DMS153 treated with DMSO at 0.1 percent for 48 hours (cell line): ENCODE data around the gene MTX3.

Experiments
- DNase-seq: peaks from one replicate; lab custom pipeline; 2025; ENCODE audit not compliant: unreplicated experiment; lab: John Stamatoyannopoulos, UW

MTX3 gene

DNA sequence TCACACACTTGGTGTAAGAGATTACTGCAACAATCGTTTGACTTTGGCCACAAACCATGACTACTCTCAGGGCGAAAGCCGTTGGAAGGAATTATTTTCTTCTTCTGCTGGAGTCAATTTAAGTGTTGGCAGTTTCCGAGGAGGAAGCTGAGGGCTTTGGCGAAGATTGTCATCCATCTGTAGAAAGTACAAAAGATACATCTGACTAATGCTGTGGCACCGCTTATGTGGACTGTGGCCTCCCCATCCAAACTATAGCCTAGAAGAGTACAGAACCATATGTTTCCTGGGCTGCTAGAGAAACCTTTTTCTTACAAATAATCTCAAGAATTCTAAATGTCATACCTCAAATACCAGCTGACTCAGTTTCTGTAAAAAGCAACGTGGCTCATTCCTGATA, 7.4 kb downstream of the MTX3 start:
- no peak for DNase-seq

DNA sequence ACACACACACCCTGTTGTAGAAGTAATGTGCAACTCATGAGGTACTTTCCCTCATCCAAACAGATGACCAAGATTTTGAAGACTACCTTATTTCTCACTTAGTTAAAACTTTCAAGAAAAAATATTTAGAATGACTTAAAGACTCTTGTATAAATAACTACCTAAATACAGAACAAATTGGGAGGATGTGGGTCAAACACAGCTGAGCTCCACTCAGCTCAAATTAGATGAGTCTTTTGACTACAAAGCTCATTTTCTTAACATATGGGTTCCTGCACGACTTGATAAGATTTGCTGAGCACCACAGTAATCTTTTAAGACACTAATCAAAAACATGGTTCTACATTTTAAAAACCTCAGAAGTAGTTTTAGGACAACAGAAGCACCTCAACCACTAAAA, 8.9 kb downstream of the MTX3 start:
- DNase-seq: no peak

GRCh38 chr5:79976759-79977515, 14.1 kb downstream of the MTX3 start:
- DNase-seq: no peak

- DNase-seq: no peak
These were observed 15.6 kb downstream of the MTX3 start for GRCh38 chr5:79975422-79975821.

GRCh38 chr5:79974886-79975285, 16.2 kb downstream of the MTX3 start:
- DNase-seq: no peak

DNA sequence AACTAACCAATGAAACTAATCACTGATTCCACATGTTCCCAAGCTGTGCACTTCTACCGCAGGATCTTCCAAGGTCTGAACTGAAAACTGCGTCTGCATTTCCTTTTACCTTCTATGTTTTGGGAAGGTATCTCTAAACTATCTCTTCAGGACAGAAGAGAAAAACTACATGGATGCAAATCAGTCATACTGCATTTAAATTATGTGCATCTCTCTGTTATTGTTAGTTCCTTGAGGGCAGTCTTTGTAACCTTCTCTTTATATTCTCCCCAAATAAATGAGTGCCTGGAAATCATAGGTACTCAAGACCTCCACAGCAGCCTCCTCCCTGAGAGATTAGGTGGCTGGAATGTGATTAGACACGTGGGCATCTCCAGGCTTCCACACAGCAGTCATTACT, 17.1 kb downstream of the MTX3 start:
- no peak for DNase-seq

DNA sequence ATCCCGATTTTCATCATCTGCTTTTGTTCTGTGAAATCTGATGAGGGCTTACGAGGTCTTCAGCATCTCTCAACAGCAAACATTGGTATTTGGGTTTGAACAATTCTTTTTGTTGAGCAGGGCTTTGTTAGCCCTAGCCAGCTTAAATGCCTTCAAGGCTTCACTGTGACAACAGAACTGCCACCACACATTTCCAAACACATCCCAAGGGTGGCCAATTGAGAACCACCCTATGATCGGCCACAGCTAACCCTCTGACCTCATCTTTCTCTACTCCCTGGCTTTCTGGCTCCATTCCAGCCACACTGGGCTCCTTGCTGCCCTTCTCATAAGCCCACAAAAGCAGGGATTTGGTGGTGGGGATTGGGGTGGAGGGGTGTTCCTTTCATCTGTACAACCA, 17.6 kb downstream of the MTX3 start:
- DNase-seq: no peak

DNA sequence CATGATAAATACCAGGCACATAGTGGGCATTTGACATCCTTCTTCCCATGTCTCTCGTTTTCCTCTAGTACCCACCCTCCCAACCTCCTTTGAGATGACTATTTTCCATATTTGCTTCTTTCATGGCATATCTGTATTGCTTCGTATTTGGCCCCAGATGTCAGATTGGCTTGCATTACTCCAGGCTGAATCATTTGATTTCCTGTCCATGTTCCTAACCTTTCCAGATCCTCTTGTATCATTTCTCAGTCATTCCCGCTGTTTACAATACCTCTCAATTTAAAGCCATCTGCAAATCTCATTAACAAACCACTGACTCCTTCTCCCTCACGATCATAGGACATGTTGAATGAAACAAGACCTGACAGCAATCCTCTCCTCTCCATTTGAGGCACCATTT, 19.9 kb downstream of the MTX3 start:
- DNase-seq: no peak

DNA sequence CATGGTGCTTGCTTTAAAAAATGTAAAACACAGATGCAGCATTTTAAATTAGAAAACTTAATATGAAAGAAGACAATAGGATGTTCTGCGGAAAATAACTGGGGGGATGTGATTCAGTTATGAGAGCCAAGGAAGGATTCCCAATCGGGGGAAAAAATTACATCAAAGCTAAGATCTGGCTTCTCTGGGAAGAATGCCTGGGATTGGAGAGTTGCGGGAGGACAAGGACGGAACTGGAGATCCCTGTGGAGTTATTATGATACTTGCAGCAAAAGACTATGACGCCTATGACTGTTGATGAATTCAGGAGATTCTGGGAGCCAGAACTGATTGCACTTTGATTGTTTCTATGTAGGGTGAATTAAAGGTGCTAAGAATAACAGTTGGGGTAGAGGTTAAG, 24.6 kb downstream of the MTX3 start:
- no peak for DNase-seq

DNA sequence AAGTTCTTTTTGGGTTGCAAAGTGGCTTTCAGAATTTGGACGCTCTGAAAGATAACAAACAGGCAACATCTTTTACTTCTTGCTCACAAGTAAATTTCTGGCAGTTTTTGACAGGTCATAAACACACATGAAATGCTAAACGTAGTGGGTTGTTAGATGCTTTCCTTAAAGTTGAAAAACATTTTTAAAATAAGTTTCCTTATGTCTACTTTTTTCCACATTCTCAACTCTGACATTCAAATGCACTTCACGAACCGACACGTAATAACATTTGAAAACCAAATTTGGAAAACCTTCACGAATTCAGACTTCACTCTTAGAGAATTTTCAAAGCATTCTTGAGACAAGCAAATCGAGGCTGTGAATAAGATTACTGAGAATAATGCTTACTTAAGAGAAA, 26.9 kb downstream of the MTX3 start:
- DNase-seq: no peak

DNA sequence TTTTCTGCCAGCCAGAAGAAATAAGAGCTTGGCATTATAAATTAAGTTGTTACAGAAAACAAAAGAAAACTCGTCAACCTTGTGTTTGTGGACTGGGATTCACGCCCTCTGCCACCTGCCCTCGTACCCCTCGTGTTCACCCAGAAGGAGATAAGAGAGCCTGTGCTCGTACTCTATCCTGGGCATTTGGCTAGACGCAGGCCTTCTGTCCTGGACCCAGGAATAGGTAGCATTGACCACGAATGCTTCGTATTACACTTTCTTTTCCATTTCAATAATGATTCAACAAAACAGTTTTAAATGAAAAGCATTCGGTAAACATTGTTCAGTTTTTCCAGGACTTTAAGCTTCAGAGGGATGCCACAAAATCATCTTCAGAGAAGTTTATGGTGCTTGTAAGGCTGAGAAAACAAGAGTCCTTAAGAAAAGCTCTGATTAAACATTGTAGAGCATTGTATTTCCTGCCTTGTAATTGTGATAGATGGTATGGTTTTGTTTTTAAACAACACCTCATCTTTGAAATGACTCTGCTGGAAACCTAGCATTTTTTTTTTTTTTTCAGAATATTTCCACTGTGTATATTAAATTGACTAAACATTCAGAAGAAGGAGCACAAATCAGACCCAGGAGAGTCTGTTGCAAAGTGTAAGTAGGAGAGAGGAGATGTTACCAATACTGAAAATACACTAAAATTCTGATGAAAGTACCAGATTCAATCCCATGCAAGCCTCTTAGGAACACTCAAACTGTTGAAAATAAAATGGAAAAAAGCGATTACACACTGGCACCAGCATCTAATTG, 27.6 kb downstream of the MTX3 start:
- DNase-seq: no peak

DNA sequence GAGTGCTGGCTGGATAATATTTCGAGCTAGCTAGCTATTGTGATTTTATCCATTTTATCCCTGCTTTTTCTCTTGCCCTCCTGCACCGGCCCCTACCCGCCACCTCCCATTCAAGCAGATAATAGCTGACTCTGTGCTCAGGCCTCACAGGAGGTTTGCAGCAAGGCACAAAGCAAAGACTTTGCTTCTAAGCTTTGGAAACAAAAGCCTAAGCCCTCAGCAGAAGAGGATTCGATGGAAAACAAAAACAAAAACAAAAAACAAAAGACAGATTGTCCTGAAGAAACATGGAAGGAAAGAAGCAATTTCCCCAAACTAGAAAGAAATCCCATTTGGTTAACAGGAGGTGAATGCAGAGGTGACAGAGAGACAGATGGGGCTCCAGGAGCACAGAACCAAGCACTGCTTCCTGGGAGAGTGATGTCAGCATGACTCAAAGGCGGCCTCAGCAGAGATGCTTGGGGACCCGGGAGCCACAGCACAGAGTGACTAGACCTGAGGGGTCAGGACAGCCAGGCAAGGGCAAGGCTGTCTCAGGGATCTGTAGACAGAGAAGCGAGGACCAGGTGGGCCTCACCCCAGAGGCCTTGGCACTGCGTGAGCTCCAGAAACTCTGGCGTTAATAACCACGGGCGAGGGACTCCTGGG, 28.4 kb downstream of the MTX3 start:
- no peak for DNase-seq

DNA sequence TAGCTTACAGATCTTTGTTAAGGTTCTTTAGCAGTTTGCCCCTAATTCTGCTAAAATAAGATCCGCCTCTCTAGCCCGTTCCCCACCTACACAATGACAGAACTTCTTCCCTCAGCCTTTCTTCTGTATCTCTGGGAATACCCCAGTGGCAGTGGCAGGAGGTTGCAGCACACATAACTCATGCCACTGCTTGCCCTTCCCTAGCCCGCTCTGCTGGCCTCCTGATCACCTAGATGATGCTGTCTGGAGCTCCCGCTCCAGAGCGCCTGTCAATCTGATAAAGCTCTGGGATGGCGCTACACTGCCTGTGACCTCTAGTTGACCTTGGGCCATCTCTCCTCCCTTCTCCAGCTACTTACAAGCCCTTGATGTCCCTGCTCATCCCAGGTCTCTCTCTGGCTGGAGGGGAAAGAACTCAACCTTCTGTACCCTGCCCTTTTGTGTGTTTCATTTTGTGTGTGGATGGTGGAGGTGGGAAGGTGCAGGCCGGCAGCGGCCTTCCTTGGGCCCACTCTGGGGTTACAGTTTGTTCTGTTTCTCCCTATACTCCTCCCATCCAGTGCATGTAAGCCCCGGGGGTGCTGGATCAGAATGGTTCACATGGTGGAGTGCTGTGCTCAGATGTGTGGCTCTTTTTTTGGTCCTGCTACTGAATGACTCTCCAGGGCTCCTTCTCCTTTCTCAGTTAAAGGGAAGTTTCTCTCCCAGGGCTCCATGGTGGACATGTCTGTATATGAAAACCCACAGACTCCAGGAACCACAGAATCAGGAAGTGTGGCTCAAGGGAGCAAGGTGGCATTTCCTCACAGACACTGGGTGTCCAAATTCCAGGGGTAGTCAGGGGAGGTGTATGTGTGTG, 29.1 kb downstream of the MTX3 start:
- no peak for DNase-seq

GRCh38 chr5:79959407-79959806, 31.7 kb downstream of the MTX3 start:
- no peak for DNase-seq

DNA sequence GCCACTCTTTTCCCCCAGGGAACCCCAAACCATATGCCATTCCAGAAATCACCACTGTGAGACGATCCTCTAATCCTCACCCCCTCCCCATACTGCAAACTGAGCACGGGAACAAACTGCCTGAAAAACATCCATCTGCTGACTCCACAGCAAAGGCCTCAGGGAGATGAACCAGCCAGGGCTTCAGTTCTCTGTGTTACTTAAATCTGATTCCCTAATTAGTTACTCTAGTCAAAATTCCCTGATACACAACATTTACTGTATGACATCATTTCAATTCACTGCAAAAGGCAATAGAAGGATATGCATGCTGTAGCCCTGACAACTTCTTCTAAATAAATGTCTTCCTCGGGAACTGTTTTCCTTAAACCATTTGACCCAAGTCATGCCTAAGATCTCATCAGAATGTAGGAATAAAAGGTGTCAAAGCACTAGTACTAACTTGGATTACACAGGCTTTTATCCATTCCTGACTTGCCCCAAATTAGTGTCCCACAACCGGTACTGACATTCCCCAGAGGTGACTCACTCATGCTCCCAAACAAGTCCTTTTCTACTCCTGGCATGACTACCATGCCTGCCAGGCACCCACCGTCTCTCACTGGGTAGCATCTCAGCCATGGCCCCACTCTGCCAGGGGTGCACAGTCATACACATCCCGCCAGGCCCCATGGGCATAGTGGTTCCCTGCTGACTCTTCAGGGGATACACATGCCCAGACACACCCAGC, 35.0 kb downstream of the MTX3 start:
- no peak for DNase-seq

- DNase-seq: no peak
These were observed 35.6 kb downstream of the MTX3 start for GRCh38 chr5:79955356-79955895.

- DNase-seq: no peak
These were observed 36.4 kb downstream of the MTX3 start for GRCh38 chr5:79954620-79955019.

DNA sequence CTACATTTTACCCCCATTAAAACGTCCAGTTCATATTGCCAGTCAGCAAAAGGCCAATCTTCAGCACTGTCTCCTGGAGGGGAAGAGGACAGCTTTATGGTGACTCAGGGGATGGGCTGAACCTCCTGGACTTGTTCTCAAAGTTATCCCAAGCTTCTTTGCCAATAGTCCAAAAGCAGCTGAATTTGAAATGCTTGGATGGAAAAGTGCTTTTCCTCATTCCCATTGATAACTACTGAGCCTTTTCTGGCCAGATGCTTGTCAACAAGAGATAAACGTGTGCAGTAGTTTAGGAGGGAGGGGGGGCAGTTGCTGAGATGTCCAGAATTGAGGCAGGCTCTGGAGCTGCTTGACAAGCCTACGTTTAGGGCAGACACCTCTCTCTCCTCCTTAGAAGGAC, 43.5 kb downstream of the MTX3 start:
- DNase-seq: no peak

- DNase-seq: no peak
These were observed 52.6 kb downstream of the MTX3 start for GRCh38 chr5:79938468-79938867.

DNA sequence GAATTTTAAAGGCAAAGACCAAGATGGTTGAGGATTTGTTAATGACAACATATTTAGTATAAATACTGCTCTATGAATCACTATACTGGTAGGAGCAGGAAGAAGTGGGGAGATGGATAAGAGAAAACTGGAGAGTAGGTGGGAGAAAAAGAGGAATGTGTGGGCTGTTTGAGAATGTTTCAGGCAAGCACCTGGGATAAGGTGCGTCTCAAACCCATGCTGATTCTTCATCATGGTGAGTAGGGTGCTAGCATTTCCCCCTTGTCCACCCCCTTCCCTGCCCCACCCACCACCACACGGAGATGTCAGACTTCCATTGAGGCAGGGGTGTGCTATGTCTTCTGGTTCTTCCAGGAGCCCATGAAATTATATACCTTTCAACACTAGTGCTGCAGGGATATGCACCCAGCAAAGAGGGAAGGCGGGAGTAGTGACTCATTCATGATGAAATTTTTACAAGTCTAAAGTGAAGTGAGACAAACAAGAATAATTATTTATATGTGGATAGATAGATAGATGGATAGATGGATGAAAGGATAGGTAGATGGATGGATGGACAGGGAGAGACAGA, 54.3 kb downstream of the MTX3 start:
- no peak for DNase-seq
